Liver (tissue), 9 donors: Measurements from ENCODE around the gene OTUD7B. TPM values are rescaled to one million over a fixed set of nuclear protein-coding genes. Genes with fewer than 3 reads are reported as not detected.
"Not testable (repeated sequence)": the region's sequence is repeated elsewhere in the genome, so short reads cannot be mapped to it uniquely, and the experiment has no call there.

Experiments used
- DNase-seq: peaks from one replicate; pipeline ENCODE4 v3.0.0-alpha.2; 2017; ENCODE audit warnings: low spot score
- H3K27ac ChIP-seq, 2 donors: one replicate each; pipeline ENCODE4 v1.7.0; 2013; ENCODE audit warnings: inconsistent platforms in 2 of 2, low read length in 2 of 2, control low read depth in 1 of 2, low read depth in 1 of 2, mild to moderate bottlenecking in 1 of 2
- H3K27me3 ChIP-seq, 4 donors: one replicate each; pipeline versions ENCODE4 v1.6.1 to v1.7.0; 2013; ENCODE audit warnings: low read length in 3 of 4, inconsistent platforms in 1 of 4, mild to moderate bottlenecking in 1 of 4, moderate library complexity in 1 of 4; ENCODE audit not compliant: control insufficient read depth in 4 of 4, insufficient read depth in 4 of 4
- H3K36me3 ChIP-seq, 4 donors: one replicate each; pipeline versions ENCODE4 v1.6.1 to v1.7.0; 2013; ENCODE audit warnings: low read length in 3 of 4, mild to moderate bottlenecking in 3 of 4, low read depth in 1 of 4, moderate library complexity in 1 of 4; ENCODE audit not compliant: control insufficient read depth in 4 of 4, insufficient read depth in 3 of 4
- H3K4me1 ChIP-seq, 4 donors: one replicate each; pipeline versions ENCODE4 v1.6.1 to v1.7.0; 2013; ENCODE audit warnings: low read length in 3 of 4, mild to moderate bottlenecking in 3 of 4, moderate library complexity in 1 of 4; ENCODE audit not compliant: control insufficient read depth in 4 of 4, insufficient read depth in 4 of 4
- H3K4me3 ChIP-seq, 3 donors: one replicate each; pipeline versions ENCODE4 v1.6.1 to v1.7.0; 2013; ENCODE audit warnings: low read length in 3 of 3, control low read depth in 1 of 3, low read depth in 1 of 3, mild to moderate bottlenecking in 1 of 3
- H3K9ac ChIP-seq, 2 donors: one replicate each; pipeline ENCODE4 v1.7.0; 2013; ENCODE audit warnings: low read length in 2 of 2, mild to moderate bottlenecking in 2 of 2, moderate library complexity in 2 of 2, control low read depth in 1 of 2, low read depth in 1 of 2
- H3K9me3 ChIP-seq, 4 donors: one replicate each; pipeline versions ENCODE4 v1.6.1 to v1.7.0; 2013; ENCODE audit warnings: low read length in 3 of 4; ENCODE audit not compliant: control insufficient read depth in 4 of 4
- EGR1 ChIP-seq, 2 donors: IDR thresholded peaks; 2 replicates each; pipeline ENCODE4 v1.6.1; 2016 to 2018; ENCODE audit warnings: antibody characterized with exemption in 2 of 2, low read depth in 2 of 2
- FOXA1 ChIP-seq: IDR thresholded peaks from 2 replicates; pipeline ENCODE4 v1.6.1; 2016; ENCODE audit warnings: antibody characterized with exemption
- FOXA2 ChIP-seq: IDR thresholded peaks from 2 replicates; pipeline ENCODE4 v1.6.1; 2016; ENCODE audit warnings: antibody characterized with exemption
- GABPA ChIP-seq, 2 donors: IDR thresholded peaks in 1 of 2; conservative IDR thresholded peaks in 1 of 2; 2 replicates each; pipeline ENCODE4 v1.6.1; 2016; ENCODE audit warnings: antibody characterized with exemption in 2 of 2, mild to moderate bottlenecking in 1 of 2, moderate library complexity in 1 of 2
- HNF4A ChIP-seq, 2 donors: conservative IDR thresholded peaks; 2 replicates each; pipeline ENCODE4 v1.6.1; 2016; ENCODE audit warnings: antibody characterized with exemption in 2 of 2, mild to moderate bottlenecking in 2 of 2
- HNF4G ChIP-seq: IDR thresholded peaks from 2 replicates; pipeline ENCODE4 v1.6.1; 2016; ENCODE audit warnings: antibody characterized with exemption
- JUND ChIP-seq, 2 donors: IDR thresholded peaks; 2 replicates each; pipeline ENCODE4 v1.6.1; 2016; ENCODE audit warnings: antibody characterized with exemption in 2 of 2
- NR2F2 ChIP-seq: IDR thresholded peaks from 2 replicates; pipeline ENCODE4 v1.6.1; 2016; ENCODE audit warnings: antibody characterized with exemption
- RAD21 ChIP-seq, 2 donors: IDR thresholded peaks; 2 replicates each; pipeline ENCODE4 v1.6.1; 2016; ENCODE audit warnings: antibody characterized with exemption in 2 of 2, mild to moderate bottlenecking in 2 of 2
- RXRA ChIP-seq, 2 donors: IDR thresholded peaks; 2 replicates each; pipeline ENCODE4 v1.6.1; 2017 to 2018; ENCODE audit warnings: antibody characterized with exemption in 2 of 2, mild to moderate bottlenecking in 1 of 2
- SP1 ChIP-seq: IDR thresholded peaks from 2 replicates; pipeline ENCODE4 v1.6.1; 2018; ENCODE audit warnings: antibody characterized with exemption, mild to moderate bottlenecking
- TAF1 ChIP-seq: conservative IDR thresholded peaks from 2 replicates; pipeline ENCODE4 v1.6.1; 2016; ENCODE audit warnings: antibody characterized with exemption, mild to moderate bottlenecking
- YY1 ChIP-seq: IDR thresholded peaks from 2 replicates; pipeline ENCODE4 v1.6.1; 2016; ENCODE audit warnings: antibody characterized with exemption, mild to moderate bottlenecking
- WGBS: extraction: QIAGEN DNeasy Blood & Tissue Kit; methylation state at CpG from one replicate; pipeline ENCODE4 v1.1.7; 2013; 5-methylcytosine and 5-hydroxymethylcytosine counted together
- polyA plus RNA-seq, 2 donors: library from polyadenylated mRNA; stranded (reverse) in 1 of 2; unstranded in 1 of 2; fragments of 200-250 nt in 1 of 2; fragments of >200 nt in 1 of 2; fragmentation: Nextera tagmentation in 1 of 2; extraction: Ambion mirVana in 1 of 2; gene quantifications; one replicate each; pipeline versions ENCODE4 v1.2.1 to v1.2.3, GENCODE V29; 2013 to 2015
- total RNA-seq, 2 donors: library from RNA; depleted of rRNA; stranded (reverse); fragments of >200 nt; gene quantifications; one replicate each; pipeline ENCODE4 v1.2.3, GENCODE V29; 2014
- TF ChIP-seq, protein P1 (sequence below): IDR thresholded peaks from 2 replicates; pipeline ENCODE4 v1.6.1; 2016; ENCODE audit warnings: antibody characterized with exemption, mild to moderate bottlenecking
- TF ChIP-seq, protein P2 (sequence below): IDR thresholded peaks from 2 replicates; pipeline ENCODE4 v1.6.1; 2016; ENCODE audit warnings: antibody characterized with exemption
- TF ChIP-seq, protein P3 (sequence below): IDR thresholded peaks from 2 replicates; pipeline ENCODE4 v1.6.1; 2016; ENCODE audit warnings: antibody characterized with exemption
- TF ChIP-seq, protein P4 (sequence below): fragments of 150-350 bp; IDR thresholded peaks from 2 replicates; pipeline ENCODE4 v1.5.1; 2017; ENCODE audit warnings: improper control_type of control experiment, low read depth, low read length; ENCODE audit not compliant: missing input control
- TF ChIP-seq, protein P5 (sequence below): IDR thresholded peaks from 2 replicates; pipeline ENCODE4 v1.6.1; 2016; ENCODE audit warnings: antibody characterized with exemption
- donor health status: healthy.
- donor health status: healthy.
- donor health status: healthy.
- donor health status: healthy.
- donor health status: healthy.

Gene OTUD7B
- total and polyA plus RNA-seq, 4 donors: 2.1 to 19.2 (median 6.9) TPM

GRCh38 chr1:149962039-149962647, 48.4 kb downstream of the OTUD7B start:
- Histone ChIP-seq H3K4me1 (peaks cover 4 to 29% (median 16%) of the 10 kb centered on the region in 4 donors), H3K27me3 (no peaks in the 10 kb centered on the region), H3K27ac (peak overlapping the region; percentile 60 to 66), H3K4me3 (no peak overlapping the region), H3K9ac (no peak overlapping the region), H3K9me3 (no peaks in the 10 kb centered on the region), H3K36me3 (peaks cover 5 to 21% (median 14%) of the 10 kb centered on the region in 4 donors)
- TF ChIP-seq YY1: no peak
- peak; percentile 39 to 57 for TF ChIP-seq GABPA (IDR thresholded peaks at IDR 0.05 in 1 of 2, conservative IDR thresholded peaks at IDR 0.05 in 1 of 2)
- TF ChIP-seq FOXA2: no peak
- TF ChIP-seq HNF4G: no peak
- TF ChIP-seq RXRA (IDR thresholded peaks at IDR 0.05): peak; percentile 10 to 38
- TF ChIP-seq EGR1 (IDR thresholded peaks at IDR 0.05; ENCODE audit: low read depth in 2 of 2): no peak
- TF ChIP-seq NR2F2: no peak
- no peak for TF ChIP-seq JUND (IDR thresholded peaks at IDR 0.05)
- TF ChIP-seq TAF1: no peak
- TF ChIP-seq, protein P1, sequence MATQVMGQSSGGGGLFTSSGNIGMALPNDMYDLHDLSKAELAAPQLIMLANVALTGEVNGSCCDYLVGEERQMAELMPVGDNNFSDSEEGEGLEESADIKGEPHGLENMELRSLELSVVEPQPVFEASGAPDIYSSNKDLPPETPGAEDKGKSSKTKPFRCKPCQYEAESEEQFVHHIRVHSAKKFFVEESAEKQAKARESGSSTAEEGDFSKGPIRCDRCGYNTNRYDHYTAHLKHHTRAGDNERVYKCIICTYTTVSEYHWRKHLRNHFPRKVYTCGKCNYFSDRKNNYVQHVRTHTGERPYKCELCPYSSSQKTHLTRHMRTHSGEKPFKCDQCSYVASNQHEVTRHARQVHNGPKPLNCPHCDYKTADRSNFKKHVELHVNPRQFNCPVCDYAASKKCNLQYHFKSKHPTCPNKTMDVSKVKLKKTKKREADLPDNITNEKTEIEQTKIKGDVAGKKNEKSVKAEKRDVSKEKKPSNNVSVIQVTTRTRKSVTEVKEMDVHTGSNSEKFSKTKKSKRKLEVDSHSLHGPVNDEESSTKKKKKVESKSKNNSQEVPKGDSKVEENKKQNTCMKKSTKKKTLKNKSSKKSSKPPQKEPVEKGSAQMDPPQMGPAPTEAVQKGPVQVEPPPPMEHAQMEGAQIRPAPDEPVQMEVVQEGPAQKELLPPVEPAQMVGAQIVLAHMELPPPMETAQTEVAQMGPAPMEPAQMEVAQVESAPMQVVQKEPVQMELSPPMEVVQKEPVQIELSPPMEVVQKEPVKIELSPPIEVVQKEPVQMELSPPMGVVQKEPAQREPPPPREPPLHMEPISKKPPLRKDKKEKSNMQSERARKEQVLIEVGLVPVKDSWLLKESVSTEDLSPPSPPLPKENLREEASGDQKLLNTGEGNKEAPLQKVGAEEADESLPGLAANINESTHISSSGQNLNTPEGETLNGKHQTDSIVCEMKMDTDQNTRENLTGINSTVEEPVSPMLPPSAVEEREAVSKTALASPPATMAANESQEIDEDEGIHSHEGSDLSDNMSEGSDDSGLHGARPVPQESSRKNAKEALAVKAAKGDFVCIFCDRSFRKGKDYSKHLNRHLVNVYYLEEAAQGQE: no peak
- TF ChIP-seq, protein P2, sequence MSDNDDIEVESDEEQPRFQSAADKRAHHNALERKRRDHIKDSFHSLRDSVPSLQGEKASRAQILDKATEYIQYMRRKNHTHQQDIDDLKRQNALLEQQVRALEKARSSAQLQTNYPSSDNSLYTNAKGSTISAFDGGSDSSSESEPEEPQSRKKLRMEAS: no peak
- TF ChIP-seq SP1: no peak
- TF ChIP-seq, protein P3, sequence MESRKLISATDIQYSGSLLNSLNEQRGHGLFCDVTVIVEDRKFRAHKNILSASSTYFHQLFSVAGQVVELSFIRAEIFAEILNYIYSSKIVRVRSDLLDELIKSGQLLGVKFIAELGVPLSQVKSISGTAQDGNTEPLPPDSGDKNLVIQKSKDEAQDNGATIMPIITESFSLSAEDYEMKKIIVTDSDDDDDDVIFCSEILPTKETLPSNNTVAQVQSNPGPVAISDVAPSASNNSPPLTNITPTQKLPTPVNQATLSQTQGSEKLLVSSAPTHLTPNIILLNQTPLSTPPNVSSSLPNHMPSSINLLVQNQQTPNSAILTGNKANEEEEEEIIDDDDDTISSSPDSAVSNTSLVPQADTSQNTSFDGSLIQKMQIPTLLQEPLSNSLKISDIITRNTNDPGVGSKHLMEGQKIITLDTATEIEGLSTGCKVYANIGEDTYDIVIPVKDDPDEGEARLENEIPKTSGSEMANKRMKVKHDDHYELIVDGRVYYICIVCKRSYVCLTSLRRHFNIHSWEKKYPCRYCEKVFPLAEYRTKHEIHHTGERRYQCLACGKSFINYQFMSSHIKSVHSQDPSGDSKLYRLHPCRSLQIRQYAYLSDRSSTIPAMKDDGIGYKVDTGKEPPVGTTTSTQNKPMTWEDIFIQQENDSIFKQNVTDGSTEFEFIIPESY: no peak
- TF ChIP-seq FOXA1: no peak
- peak; percentile 96 to 98 for TF ChIP-seq RAD21 (IDR thresholded peaks at IDR 0.05)
- TF ChIP-seq, protein P4, sequence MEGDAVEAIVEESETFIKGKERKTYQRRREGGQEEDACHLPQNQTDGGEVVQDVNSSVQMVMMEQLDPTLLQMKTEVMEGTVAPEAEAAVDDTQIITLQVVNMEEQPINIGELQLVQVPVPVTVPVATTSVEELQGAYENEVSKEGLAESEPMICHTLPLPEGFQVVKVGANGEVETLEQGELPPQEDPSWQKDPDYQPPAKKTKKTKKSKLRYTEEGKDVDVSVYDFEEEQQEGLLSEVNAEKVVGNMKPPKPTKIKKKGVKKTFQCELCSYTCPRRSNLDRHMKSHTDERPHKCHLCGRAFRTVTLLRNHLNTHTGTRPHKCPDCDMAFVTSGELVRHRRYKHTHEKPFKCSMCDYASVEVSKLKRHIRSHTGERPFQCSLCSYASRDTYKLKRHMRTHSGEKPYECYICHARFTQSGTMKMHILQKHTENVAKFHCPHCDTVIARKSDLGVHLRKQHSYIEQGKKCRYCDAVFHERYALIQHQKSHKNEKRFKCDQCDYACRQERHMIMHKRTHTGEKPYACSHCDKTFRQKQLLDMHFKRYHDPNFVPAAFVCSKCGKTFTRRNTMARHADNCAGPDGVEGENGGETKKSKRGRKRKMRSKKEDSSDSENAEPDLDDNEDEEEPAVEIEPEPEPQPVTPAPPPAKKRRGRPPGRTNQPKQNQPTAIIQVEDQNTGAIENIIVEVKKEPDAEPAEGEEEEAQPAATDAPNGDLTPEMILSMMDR: peak; percentile 78
- TF ChIP-seq, protein P5, sequence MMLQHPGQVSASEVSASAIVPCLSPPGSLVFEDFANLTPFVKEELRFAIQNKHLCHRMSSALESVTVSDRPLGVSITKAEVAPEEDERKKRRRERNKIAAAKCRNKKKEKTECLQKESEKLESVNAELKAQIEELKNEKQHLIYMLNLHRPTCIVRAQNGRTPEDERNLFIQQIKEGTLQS: no peak
- peak in 1 of 2 donors; percentile 8 for TF ChIP-seq HNF4A (conservative IDR thresholded peaks at IDR 0.05)
- WGBS: 19% methylated on average over 3 of the region's 3 CpGs
- DNase-seq: peak; percentile 39

GRCh38 chr1:149957548-149957947, 53.0 kb downstream of the OTUD7B start:
- not testable (repeated sequence) for DNase-seq, H3K27me3 ChIP-seq, H3K4me3 ChIP-seq, H3K9me3 ChIP-seq, H3K27ac ChIP-seq, H3K9ac ChIP-seq, H3K4me1 ChIP-seq
- WGBS: 97% methylated on average over 14 of the region's 14 CpGs
- H3K36me3 ChIP-seq: peaks cover 3 to 10% (median 9%) of the 10 kb centered on the region in 4 donors
